ENCODE measurements around the gene PRIMPOL. TPM values are rescaled to one million over a fixed set of nuclear protein-coding genes. Genes with fewer than 3 reads are reported as not detected.
A peak's percentile ranks its signal among the peaks of the same experiment; 100 is the strongest.

The PRIMPOL gene
- total and polyA plus RNA-seq, 9 of the 15 experiments (the other 6 are each of a cell fraction or from before 2014, with no cell fraction given): 11.0 to 32.0 (median 16.1) TPM

DNA sequence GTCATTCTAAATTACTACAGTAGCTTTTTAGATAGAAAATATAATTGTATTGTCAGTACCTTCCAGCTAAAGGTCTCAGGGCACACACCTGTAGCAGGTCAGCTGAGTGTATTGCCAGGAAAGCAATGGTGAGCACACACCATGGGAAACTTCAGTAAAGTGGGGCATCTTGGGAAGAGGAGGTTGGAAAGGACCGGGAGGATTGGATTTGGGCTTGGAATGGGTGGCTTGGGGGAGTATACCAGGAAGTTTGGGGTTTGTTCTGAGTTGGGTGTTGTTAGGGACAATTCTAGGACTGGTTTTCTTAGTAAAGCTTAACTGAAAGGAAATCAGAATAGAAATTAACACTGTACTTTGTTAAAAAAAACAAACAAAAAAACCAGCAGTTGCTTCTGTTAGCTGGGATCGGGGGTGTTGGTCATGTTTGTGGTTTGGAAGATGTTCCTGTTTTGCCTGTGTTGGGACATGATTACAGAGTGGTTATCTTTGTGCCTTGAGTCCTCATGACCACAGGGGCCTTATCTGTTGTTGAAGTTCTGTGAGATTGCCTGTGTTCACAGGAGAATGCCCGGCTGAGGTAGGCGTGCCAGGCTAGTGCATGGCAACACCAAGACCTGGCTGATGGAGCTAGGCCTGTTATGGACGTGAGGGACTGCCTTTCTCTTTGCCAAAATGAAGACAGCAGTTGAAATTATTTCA, 35.1 kb downstream of the PRIMPOL start (continued):
- TF ChIP-seq, protein P1, sequence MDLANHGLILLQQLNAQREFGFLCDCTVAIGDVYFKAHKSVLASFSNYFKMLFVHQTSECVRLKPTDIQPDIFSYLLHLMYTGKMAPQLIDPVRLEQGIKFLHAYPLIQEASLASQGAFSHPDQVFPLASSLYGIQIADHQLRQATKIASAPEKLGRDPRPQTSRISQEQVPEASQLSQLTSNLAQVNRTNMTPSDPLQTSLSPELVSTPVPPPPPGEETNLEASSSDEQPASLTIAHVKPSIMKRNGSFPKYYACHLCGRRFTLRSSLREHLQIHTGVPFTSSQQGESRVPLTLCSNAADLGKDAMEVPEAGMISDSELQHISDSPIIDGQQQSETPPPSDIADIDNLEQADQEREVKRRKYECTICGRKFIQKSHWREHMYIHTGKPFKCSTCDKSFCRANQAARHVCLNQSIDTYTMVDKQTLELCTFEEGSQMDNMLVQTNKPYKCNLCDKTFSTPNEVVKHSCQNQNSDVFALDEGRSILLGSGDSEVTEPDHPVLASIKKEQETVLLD (IDR thresholded peaks at IDR 0.05): peak; percentile 80
- TF ChIP-seq ZNF165 (CRISPR knock-in tag; IDR thresholded peaks at IDR 0.05; ENCODE audit: borderline replicate concordance) (no peak), TCF7L2 (IDR thresholded peaks at IDR 0.05; ENCODE audit: low read depth, low read length) (no peak), SETDB1 (IDR thresholded peaks at IDR 0.05; ENCODE audit: low read length) (no peak), CBX8 (IDR thresholded peaks at IDR 0.05; ENCODE audit: borderline replicate concordance, extremely low read depth, low read depth, low read length, poor library complexity, severe bottlenecking) (no peak), MCM7 (IDR thresholded peaks at IDR 0.05) (no peak), DPF2 (IDR thresholded peaks at IDR 0.05) (peak; percentile 100), SREBF1 (IDR thresholded peaks at IDR 0.05; ENCODE audit: borderline replicate concordance, low read depth, low read length) (no peak), BRD9 (IDR thresholded peaks at IDR 0.05; ENCODE audit: low read depth, partially characterized antibody) (peak; percentile 51), KDM2B (CRISPR knock-in tag; IDR thresholded peaks at IDR 0.05) (no peak), ZNF133 (CRISPR knock-in tag; IDR thresholded peaks at IDR 0.05) (no peak), STAT5A (IDR thresholded peaks at IDR 0.05; ENCODE audit: borderline replicate concordance, low read length) (peak; percentile 97), FOSL1 (tag; conservative IDR thresholded peaks at IDR 0.05) (peak; percentile 89), MBD2 (IDR thresholded peaks at IDR 0.05; ENCODE audit: borderline replicate concordance, low read depth) (peak; percentile 87)
- TF ChIP-seq, protein P2, sequence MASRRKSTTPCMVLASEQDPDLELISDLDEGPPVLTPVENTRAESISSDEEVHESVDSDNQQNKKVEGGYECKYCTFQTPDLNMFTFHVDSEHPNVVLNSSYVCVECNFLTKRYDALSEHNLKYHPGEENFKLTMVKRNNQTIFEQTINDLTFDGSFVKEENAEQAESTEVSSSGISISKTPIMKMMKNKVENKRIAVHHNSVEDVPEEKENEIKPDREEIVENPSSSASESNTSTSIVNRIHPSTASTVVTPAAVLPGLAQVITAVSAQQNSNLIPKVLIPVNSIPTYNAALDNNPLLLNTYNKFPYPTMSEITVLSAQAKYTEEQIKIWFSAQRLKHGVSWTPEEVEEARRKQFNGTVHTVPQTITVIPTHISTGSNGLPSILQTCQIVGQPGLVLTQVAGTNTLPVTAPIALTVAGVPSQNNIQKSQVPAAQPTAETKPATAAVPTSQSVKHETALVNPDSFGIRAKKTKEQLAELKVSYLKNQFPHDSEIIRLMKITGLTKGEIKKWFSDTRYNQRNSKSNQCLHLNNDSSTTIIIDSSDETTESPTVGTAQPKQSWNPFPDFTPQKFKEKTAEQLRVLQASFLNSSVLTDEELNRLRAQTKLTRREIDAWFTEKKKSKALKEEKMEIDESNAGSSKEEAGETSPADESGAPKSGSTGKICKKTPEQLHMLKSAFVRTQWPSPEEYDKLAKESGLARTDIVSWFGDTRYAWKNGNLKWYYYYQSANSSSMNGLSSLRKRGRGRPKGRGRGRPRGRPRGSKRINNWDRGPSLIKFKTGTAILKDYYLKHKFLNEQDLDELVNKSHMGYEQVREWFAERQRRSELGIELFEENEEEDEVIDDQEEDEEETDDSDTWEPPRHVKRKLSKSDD (conservative IDR thresholded peaks at IDR 0.05; ENCODE audit: low read length): no peak
- TF ChIP-seq, protein P3, sequence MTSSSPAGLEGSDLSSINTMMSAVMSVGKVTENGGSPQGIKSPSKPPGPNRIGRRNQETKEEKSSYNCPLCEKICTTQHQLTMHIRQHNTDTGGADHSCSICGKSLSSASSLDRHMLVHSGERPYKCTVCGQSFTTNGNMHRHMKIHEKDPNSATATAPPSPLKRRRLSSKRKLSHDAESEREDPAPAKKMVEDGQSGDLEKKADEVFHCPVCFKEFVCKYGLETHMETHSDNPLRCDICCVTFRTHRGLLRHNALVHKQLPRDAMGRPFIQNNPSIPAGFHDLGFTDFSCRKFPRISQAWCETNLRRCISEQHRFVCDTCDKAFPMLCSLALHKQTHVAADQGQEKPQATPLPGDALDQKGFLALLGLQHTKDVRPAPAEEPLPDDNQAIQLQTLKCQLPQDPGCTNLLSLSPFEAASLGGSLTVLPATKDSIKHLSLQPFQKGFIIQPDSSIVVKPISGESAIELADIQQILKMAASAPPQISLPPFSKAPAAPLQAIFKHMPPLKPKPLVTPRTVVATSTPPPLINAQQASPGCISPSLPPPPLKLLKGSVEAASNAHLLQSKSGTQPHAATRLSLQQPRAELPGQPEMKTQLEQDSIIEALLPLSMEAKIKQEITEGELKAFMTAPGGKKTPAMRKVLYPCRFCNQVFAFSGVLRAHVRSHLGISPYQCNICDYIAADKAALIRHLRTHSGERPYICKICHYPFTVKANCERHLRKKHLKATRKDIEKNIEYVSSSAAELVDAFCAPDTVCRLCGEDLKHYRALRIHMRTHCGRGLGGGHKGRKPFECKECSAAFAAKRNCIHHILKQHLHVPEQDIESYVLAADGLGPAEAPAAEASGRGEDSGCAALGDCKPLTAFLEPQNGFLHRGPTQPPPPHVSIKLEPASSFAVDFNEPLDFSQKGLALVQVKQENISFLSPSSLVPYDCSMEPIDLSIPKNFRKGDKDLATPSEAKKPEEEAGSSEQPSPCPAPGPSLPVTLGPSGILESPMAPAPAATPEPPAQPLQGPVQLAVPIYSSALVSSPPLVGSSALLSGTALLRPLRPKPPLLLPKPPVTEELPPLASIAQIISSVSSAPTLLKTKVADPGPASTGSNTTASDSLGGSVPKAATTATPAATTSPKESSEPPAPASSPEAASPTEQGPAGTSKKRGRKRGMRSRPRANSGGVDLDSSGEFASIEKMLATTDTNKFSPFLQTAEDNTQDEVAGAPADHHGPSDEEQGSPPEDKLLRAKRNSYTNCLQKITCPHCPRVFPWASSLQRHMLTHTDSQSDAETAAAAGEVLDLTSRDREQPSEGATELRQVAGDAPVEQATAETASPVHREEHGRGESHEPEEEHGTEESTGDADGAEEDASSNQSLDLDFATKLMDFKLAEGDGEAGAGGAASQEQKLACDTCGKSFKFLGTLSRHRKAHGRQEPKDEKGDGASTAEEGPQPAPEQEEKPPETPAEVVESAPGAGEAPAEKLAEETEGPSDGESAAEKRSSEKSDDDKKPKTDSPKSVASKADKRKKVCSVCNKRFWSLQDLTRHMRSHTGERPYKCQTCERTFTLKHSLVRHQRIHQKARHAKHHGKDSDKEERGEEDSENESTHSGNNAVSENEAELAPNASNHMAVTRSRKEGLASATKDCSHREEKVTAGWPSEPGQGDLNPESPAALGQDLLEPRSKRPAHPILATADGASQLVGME (CRISPR knock-in tag; IDR thresholded peaks at IDR 0.05): no peak
- TF ChIP-seq, protein P4, sequence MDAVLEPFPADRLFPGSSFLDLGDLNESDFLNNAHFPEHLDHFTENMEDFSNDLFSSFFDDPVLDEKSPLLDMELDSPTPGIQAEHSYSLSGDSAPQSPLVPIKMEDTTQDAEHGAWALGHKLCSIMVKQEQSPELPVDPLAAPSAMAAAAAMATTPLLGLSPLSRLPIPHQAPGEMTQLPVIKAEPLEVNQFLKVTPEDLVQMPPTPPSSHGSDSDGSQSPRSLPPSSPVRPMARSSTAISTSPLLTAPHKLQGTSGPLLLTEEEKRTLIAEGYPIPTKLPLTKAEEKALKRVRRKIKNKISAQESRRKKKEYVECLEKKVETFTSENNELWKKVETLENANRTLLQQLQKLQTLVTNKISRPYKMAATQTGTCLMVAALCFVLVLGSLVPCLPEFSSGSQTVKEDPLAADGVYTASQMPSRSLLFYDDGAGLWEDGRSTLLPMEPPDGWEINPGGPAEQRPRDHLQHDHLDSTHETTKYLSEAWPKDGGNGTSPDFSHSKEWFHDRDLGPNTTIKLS (IDR thresholded peaks at IDR 0.05; ENCODE audit: borderline replicate concordance, low read depth): no peak

Measured in K562 (cell line).